GM19372 (cell line): ENCODE measurements around the gene RXRA.

ENCODE experiments used
- ATAC-seq: cut with Tn5 transposase; IDR thresholded peaks from one replicate; pipeline ENCODE4 v1.9.1; 2021; ENCODE audit warnings: mild to moderate bottlenecking, low read depth, moderate library complexity; ENCODE audit not compliant: unreplicated experiment

RXRA gene

DNA sequence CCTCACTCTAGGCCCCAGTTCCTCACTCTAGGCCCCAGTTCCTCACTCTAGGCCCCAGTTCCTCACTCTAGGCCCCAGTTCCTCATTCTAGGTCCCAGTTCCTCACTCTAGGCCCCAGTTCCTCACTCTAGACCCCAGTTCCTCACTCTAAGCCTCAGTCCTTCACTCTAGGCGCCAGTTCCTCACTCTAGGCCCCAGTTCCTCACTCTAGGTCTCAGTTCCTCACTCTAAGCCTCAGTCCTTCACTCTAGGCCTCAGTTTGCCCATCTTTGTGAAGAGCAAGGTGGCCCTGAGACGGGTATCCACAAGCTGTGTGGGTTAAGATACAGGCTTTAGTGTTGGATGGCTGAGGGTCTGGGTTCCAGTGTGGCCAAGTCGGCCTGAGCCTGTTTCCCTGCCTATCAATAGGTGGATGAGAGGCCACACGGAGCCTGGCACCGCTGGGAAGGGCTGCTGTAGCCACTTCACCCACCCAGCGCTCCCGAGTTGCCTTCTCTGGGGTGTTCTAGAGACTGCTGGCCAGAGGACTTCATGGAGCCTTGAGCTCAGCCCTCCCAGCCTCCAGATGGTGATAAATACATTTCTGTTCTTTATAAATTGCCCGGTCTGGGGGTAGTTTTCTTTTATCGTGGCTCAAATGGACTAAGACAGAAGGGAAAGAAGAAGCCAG lies 150.2 kb downstream of the RXRA start:
- ATAC-seq, result no peak

DNA sequence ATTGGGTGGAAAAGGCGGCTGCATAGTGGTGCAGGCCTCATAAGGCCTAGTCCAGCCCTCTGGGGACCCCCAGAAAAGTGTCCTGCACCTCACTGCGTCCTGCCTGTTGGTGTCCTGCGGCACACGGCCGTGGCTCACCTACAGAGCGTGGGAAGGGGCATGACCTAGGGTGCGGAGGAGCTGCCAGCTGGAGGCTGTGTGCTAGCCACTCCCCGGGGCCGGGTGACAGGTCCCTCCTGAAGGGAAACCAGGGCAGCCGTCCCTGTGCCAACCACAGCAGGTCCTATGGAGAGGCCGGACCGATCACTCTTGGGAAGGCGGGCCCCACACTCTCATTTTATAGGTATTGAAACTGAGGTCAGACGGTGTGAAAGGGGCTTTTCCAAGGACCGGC lies 150.7 kb downstream of the RXRA start:
- no peak for ATAC-seq

DNA sequence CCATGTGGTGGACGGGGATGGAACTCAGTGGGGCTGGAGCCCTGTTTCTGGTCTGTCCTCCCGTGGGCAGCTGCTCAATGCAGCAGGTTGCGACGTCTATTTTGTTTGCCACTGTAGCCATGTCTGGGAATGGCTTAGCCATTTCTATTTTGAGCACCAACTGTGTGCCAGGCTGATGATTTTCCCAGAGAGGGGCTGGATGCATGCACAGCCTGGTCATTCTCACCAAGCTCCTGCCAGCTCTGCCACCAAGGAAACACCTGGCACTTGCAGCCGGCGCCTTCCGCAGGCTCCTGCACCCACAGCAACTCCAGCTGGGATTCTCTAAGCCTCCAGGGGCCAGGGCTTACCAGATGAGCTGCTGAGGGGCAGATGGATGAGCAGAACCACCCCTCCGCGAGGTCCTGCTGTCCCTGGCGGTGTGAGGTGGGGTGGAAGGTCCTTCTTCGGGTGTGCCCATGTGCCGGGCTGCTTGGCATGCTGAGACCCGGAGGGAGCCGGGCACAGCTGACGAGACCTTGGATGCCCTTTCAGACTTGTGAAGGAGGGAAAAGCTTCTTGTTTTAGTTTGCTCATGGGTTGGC lies 151.2 kb downstream of the RXRA start:
- ATAC-seq, result no peak

DNA sequence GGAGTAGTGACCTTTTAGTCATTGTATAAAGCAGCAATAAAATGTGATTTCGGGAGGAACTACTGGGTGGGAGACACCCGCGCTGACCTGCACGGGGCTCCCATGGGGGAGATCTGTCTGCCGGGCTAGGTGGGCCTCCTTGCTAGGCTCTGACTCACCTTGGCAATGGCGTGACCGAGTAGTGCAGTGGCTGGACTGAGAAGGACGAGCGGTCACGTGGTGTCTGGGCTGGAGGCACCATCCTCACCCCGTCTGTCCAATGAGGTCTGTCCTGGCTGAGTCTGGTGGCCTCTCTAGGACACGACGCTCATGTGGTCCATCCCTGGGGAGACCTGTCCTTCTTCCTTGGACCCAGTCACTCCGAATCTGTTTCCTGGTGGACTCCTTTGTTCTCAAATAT lies 151.7 kb downstream of the RXRA start:
- ATAC-seq, result no peak

DNA sequence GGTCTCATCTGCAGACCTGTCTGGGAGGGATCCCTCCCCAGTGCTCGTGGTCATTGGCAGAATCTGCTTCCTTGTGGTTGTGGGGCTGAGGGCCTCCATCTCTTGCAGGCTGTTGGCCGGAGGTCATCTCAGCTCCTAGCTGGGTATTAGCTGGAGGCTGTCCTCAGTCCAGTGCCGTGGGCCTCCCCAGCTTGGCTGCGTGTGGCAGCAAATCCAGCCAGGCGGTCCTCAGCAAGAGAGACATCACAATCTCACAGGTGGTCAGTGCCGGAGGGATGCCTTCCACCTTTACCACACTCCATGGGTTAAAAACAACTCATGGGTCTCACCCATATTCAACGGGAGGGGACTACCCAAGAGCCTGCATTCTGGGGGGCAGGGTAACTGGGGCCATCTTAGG lies 155.5 kb downstream of the RXRA start:
- no peak for ATAC-seq

DNA sequence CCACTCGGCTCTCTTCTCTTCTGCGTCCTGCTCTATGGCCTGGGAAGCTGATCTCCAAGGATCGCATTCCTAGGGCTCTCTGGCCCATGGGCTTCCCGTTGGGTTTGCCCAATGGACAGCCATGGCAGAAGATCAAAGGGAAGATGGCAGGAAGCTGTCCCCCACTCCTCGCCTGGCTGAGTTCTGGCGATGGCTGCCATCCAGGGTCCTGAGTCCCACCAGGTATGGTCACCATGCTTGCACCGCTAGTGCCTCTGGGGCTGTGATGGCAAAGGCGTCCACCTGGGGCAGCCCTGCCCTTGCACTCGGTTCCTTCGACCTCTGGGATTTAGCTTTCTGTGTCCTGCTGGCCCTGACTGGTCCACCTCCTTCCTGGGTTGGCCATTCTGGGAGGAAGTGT lies 156.0 kb downstream of the RXRA start:
- ATAC-seq, result no peak

DNA sequence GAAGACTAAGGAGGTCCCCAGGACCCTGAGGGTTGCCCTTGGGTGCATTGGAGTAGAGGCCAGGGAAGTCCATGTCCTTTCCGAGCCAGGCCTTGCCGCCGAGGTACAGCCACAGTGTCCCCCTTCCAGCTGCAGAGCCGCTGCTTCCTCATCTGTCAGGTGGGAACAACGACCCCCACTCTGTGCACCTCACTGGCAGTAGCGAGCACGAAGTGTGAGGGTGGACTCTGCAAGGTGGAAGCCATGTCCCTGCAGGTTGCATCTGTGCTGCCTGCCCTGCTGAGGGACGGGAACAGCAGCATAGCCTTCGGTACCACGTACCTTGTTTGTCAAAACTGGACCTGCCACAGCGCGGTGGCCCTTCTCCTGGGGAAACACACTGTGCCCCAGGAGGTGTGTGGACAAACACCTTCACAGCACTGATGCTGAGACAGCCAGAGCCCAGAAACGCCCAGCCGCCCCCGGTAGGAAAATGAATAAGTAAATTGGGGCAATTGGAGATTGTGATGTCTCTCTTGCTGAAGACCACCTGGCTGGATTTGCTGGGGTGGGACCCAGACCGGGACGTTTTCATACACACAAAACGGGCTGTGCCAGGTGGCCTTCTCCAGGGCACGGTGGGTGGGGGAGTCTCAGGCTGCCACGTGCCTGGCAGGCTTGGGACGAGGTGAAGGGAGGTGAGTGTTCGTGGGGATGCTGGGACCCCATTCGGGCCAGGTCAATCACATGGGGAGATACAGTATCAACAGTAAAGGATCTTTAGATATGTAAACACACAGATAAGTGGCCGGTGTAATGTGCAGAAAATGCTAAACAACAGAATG lies 157.3 kb downstream of the RXRA start:
- ATAC-seq, result no peak

DNA sequence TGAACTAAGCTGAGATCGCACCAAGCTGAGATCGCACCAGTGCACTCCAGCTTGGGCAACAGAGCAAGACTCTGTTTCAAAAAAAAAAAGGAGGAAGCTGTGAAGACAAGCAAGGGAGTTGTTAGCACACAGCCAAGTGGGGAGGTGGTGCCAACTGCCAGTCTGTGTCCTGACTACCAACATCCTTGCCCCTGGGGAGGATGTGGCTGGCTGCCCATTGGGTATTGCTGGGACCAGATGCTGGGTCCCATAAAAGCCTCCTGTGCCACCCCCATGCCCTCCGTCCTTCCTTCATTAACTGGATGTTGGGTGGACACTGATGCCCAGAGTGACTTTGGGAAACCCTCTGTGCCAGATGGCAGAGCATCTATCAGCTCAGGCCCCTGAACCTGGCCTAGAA lies 158.2 kb downstream of the RXRA start:
- no peak for ATAC-seq

DNA sequence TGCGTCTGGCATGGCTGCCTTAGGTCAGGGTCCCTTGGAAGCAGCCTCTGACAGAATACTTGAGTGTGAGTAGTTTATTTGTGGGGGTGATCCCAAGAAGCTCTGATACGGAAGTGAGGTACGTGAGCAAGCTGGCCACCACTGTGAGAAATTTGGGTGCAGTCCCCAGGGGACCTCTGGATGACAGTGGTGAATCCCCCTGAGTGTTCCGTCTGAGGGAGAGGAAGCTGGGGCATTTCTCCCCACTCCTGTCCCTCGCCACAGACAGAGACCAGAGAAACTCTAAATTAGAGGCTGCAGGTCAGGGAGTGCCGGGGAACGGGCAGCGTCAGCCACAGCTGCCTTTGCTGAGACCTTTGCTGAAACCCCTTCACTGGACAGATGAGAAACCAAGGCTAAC lies 159.4 kb downstream of the RXRA start:
- ATAC-seq, result no peak

DNA sequence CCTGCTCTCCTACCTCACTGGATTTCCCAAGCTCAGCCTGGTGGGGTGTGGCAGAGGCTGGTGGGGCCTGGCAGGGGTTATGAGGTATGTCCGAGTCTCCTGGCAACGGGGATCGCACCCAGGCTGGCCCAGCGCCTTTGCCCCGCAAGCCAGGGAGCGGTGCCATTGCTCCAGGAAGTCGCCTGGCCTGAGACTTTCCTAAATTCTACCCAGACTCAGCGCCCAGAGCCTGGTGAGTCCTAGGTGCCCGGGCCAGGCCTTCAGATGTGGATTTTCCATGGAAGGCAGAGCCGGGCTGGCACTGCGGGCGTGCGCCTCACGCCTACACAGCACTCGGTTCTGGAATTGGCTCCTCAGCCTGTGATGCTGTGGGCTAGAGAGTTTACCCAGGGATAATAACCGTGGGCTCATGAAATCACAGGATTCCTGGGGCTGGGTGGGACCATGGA lies 159.9 kb downstream of the RXRA start:
- no peak for ATAC-seq

DNA sequence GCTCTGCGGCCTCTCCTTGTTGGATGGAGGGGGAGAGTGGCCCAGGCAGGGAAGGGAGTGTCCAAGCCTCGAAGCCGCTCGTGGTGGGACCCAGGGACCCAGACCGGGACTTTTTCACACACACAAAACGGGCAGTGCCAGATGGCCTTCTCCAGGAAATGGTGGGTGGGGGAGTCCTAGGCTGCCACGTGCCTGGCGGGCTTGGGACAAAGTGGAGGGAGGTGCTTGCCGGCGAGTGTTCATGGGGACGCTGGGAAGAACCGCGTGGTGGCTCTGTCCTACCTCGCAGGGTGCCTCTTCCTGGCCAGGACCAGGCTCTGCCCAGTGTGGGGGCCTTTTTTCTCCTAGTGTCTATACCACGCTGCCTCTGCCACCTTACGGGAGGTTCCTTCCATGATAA lies 160.3 kb downstream of the RXRA start:
- no peak for ATAC-seq
